K562 (cell line): ENCODE measurements around the gene MYO18B. TPM values are rescaled to one million over a fixed set of nuclear protein-coding genes. Genes with fewer than 3 reads are reported as not detected.

ENCODE experiments used
- ATAC-seq: fragments of 200-7000 bp; cut with Tn5 transposase; 3 replicates; pipeline ENCODE4 v1.9.1; 2020; ENCODE audit warnings: moderate library complexity
- BruUV-seq: library from RNA; stranded (reverse); fragments of 400-500 nt; replicated peaks from 2 replicates; lab custom pipeline; 2021; lab: Mats Ljungman, UMichigan
- CTCF ChIA-PET: fragments of 300-600 bp; formaldehyde crosslinking; extraction: SDS; loops from one replicate; lab custom pipeline; 2021; ENCODE audit warnings: low intra/inter-chr PET ratio; lab: Yijun Ruan, JAX
- POLR2A ChIA-PET: fragments of 300-600, 350-650 bp; sonication (Branson Sonifier 250); formaldehyde crosslinking; extraction: SDS; loops from one replicate; lab custom pipeline; 2021; ENCODE audit warnings: antibody characterized with exemption, inconsistent platforms; lab: Yijun Ruan, JAX
- DNase-seq, 4 experiments: peaks; one replicate each; pipeline versions ENCODE4 v3.0.0 to v3.0.0-alpha.2; 2011 to 2018; ENCODE audit warnings: low spot score in 3 of 4, mixed read lengths in 3 of 4; ENCODE audit errors: extremely low read depth in 1 of 4
- FAIRE-seq: peaks from 2 replicates; lab custom pipeline; 2011; peaks lifted over from hg19 to GRCh38; lab: Jason Lieb, UNC
- H2AFZ ChIP-seq: 2 replicates; pipeline ENCODE4 v1.6.0; 2011; ENCODE audit warnings: low read depth, low read length, control low read depth, inconsistent platforms
- H3K27ac ChIP-seq: fragments of 200-600 bp; 3 replicates; pipeline ENCODE4 v1.8.0; 2011; ENCODE audit warnings: low read depth, mild to moderate bottlenecking, control low read depth, inconsistent platforms, low read length, moderate library complexity, mixed read lengths; ENCODE audit errors: extremely low read depth
- H3K27me3 ChIP-seq, 2 experiments: fragments of 300-600 bp in 1 of 2; 2 replicates in 1 of 2; 3 replicates in 1 of 2; pipeline versions ENCODE4 v1.6.0 to v1.8.0; 2011; ENCODE audit warnings: inconsistent platforms in 2 of 2, low read length in 2 of 2, mild to moderate bottlenecking in 1 of 2, mixed read lengths in 1 of 2, moderate library complexity in 1 of 2; ENCODE audit not compliant: control insufficient read depth in 2 of 2, insufficient read depth in 2 of 2
- H3K36me3 ChIP-seq: fragments of 300-600 bp; 3 replicates; pipeline ENCODE4 v1.8.0; 2011; ENCODE audit warnings: mild to moderate bottlenecking, low read length, inconsistent platforms; ENCODE audit not compliant: control insufficient read depth, insufficient read depth
- H3K4me1 ChIP-seq, 2 experiments: fragments of 200-600 bp in 1 of 2; replicated peaks in 1 of 2; 2 replicates in 1 of 2; 3 replicates in 1 of 2; pipeline versions ENCODE4 v1.5.1 to v1.8.0; 2011; ENCODE audit warnings: inconsistent platforms in 2 of 2, low read length in 2 of 2, mild to moderate bottlenecking in 1 of 2, mixed read lengths in 1 of 2, moderate library complexity in 1 of 2; ENCODE audit not compliant: control insufficient read depth in 2 of 2, insufficient read depth in 2 of 2
- H3K4me2 ChIP-seq: 2 replicates; pipeline ENCODE4 v1.6.1; 2011; ENCODE audit warnings: low read length, control low read depth, inconsistent platforms, mixed read lengths; ENCODE audit not compliant: insufficient read depth
- H3K4me3 ChIP-seq: fragments of 200-600 bp; sonication (generic), shearing (Covaris generic); 2 replicates; pipeline ENCODE4 v1.5.1; 2016; ENCODE audit warnings: control low read depth, inconsistent platforms
- H3K79me2 ChIP-seq: fragments of 200-600 bp; 3 replicates; pipeline ENCODE4 v1.8.0; 2011; ENCODE audit warnings: low read length, inconsistent platforms; ENCODE audit not compliant: control insufficient read depth, insufficient read depth
- H3K9ac ChIP-seq, 2 experiments: 2 replicates each; pipeline versions ENCODE4 v1.6.0 to v1.6.1; 2011; ENCODE audit warnings: low read depth in 2 of 2, low read length in 2 of 2, control low read depth in 1 of 2, inconsistent platforms in 1 of 2, mild to moderate bottlenecking in 1 of 2, mixed read lengths in 1 of 2; ENCODE audit not compliant: insufficient read depth in 1 of 2
- H3K9me1 ChIP-seq: one replicate; pipeline ENCODE4 v1.6.0; 2011; ENCODE audit warnings: inconsistent platforms, mild to moderate bottlenecking, low read length, moderate library complexity; ENCODE audit not compliant: control insufficient read depth, insufficient read depth
- H3K9me3 ChIP-seq: replicated peaks from 2 replicates; pipeline ENCODE4 v1.5.1; 2011; ENCODE audit warnings: low read depth, low read length, inconsistent platforms; ENCODE audit not compliant: control insufficient read depth, insufficient read depth
- H4K20me1 ChIP-seq: replicated peaks from 2 replicates; pipeline ENCODE4 v1.6.1; 2011; ENCODE audit warnings: low read length, inconsistent platforms, mixed read lengths; ENCODE audit not compliant: control insufficient read depth, insufficient read depth
- CTCF ChIP-seq, 3 experiments: IDR thresholded peaks in 2 of 3; conservative IDR thresholded peaks in 1 of 3; 2 replicates each; pipeline ENCODE4 v1.5.1; 2011 to 2012; ENCODE audit warnings: low read length in 3 of 3, mild to moderate bottlenecking in 3 of 3, control low read depth in 2 of 3, improper control_type of control experiment in 1 of 3, inconsistent platforms in 1 of 3, low read depth in 1 of 3, mixed read lengths in 1 of 3, moderate library complexity in 1 of 3; ENCODE audit not compliant: insufficient read depth in 2 of 3
- MXI1 ChIP-seq: IDR thresholded peaks from 2 replicates; pipeline ENCODE4 v1.6.1; 2011; ENCODE audit warnings: low read depth, mild to moderate bottlenecking, improper control_type of control experiment, low read length
- PKNOX1 ChIP-seq: fragments of 450-650 bp; IDR thresholded peaks from 2 replicates; pipeline ENCODE4 v1.6.1; 2016
- YBX1 ChIP-seq: fragments of 450-650 bp; IDR thresholded peaks from 2 replicates; pipeline ENCODE4 v1.7.1; 2016; ENCODE audit warnings: mild to moderate bottlenecking
- ZNF133 ChIP-seq: fragments of 250-450 bp; sonication (Bioruptor Pico); IDR thresholded peaks from 2 replicates; pipeline ENCODE4 v1.4.0; 2020; ENCODE audit warnings: mild to moderate bottlenecking
- ZNF23 ChIP-seq: fragments of 250-450 bp; sonication (Bioruptor Pico); IDR thresholded peaks from 2 replicates; pipeline ENCODE4 v1.4.0; 2020; ENCODE audit warnings: mild to moderate bottlenecking
- ZNF644 ChIP-seq: fragments of 200-800 bp; sonication (Bioruptor generic); IDR thresholded peaks from 2 replicates; pipeline ENCODE4 v1.6.1; 2016; ENCODE audit warnings: low read depth, missing genetic modification characterization, missing compliant biosample characterization
- ZNF76 ChIP-seq: fragments of 250-450 bp; sonication (Bioruptor Pico); IDR thresholded peaks from 2 replicates; pipeline ENCODE4 v1.4.0; 2020; ENCODE audit warnings: mild to moderate bottlenecking, moderate library complexity, borderline replicate concordance
- WGBS: fragments of 100-300 bp; shearing (Covaris generic); methylation state at CpG from one replicate; pipeline ENCODE4 v1.1.6; 2016; ENCODE audit warnings: low coverage, mixed read lengths; ENCODE audit not compliant: insufficient coverage; ENCODE audit errors: missing lambda C conversion rate; 5-methylcytosine and 5-hydroxymethylcytosine counted together
- in situ Hi-C: fragments of 300-500 bp; cut with MboI; formaldehyde crosslinking; loops from 4 replicates; pipeline ENCODE4 v1.15.0; 2018; ENCODE audit warnings: inconsistent platforms, mixed read lengths
- intact Hi-C: fragments of 100-400 bp; cut with micrococcal nuclease; formaldehyde crosslinking; loops from 2 replicates; pipeline ENCODE4 v1.14.2; 2022
- polyA plus RNA-seq, 8 experiments: library from polyadenylated mRNA; depleted of rRNA in 4 of 8; stranded (reverse) in 5 of 8; unstranded in 3 of 8; fragments of >200 nt; fragmentation: Nextera tagmentation in 2 of 8; fragmentation: Illumina TruSeq in 1 of 8; extraction: Ambion mirVana in 2 of 8; extraction: Trizol in 1 of 8; gene quantifications; 2 replicates each; pipeline versions ENCODE4 v1.2.1 to v1.2.3, GENCODE V29; 2011 to 2014; ENCODE audit warnings: inconsistent platforms in 1 of 8, missing spikeins in 1 of 8
- total RNA-seq, 7 experiments: library from RNA; depleted of rRNA in 6 of 7; stranded (reverse); fragments of >200 nt in 6 of 7; fragmentation: Illumina TruSeq in 2 of 7; extraction: Trizol in 2 of 7; gene quantifications; 2 replicates each; pipeline versions ENCODE4 v1.2.1 to v1.2.3, GENCODE V29; 2011 to 2021; ENCODE audit warnings: low replicate concordance in 1 of 7

MYO18B gene
- total and polyA plus RNA-seq, 9 of the 15 experiments (the other 6 are each of a cell fraction or from before 2014, with no cell fraction given): 0.06 to 7.0 (median 4.3) TPM

- H3K4me1 ChIP-seq: no peaks in the 10 kb centered on the region
- ATAC-seq (no peak), FAIRE-seq (no peak), DNase-seq (no peak)
- H2AFZ ChIP-seq: no peak overlapping the region
- H3K9me3 ChIP-seq: no peaks in the 10 kb centered on the region
- no peak overlapping the region for H3K9ac ChIP-seq
- intact Hi-C loops: no loop called here
- no peak overlapping the region for H3K4me3 ChIP-seq
- no peak overlapping the region for H3K27ac ChIP-seq
- H3K9me1 ChIP-seq: no peaks in the 10 kb centered on the region
- ChIA-PET CTCF (no interaction called here), POLR2A (no interaction called here)
- WGBS: 21% methylated on average over 4 of the region's 4 CpGs
- no peaks in the 10 kb centered on the region for H4K20me1 ChIP-seq
- BruUV-seq: no TSS peak
- in situ Hi-C loops: no loop called here
- no peaks in the 10 kb centered on the region for H3K79me2 ChIP-seq
- H3K36me3 ChIP-seq: peaks cover 8% of the 10 kb centered on the region; the same call in 1 of the 3 replicates
- TF ChIP-seq YBX1: no peak
- TF ChIP-seq ZNF23 (CRISPR knock-in tag): no peak
- TF ChIP-seq MXI1: no peak
- no peak for TF ChIP-seq ZNF76 (CRISPR knock-in tag)
- TF ChIP-seq CTCF (IDR thresholded peaks at IDR 0.05 in 2 of 3, conservative IDR thresholded peaks at IDR 0.05 in 1 of 3; ENCODE audit: insufficient read depth in 2 of 3, low read depth in 1 of 3, low read length in 3 of 3): 0 out of 6 replicates have a peak, but pooled peaks of 1 of the 3 experiments have one; percentile 3
- no peak for TF ChIP-seq ZNF644
- no peak for TF ChIP-seq ZNF133
- TF ChIP-seq PKNOX1: no peak
- no peaks in the 10 kb centered on the region for H3K27me3 ChIP-seq
- H3K4me2 ChIP-seq: no peak overlapping the region
These were observed 150.7 kb downstream of the MYO18B start for GRCh38 chr22:25892678-25893077.
